Hematopoietic multipotent progenitor cell treated with erythropoietin and hydrocortisone succinate and interleukin-3 and kit ligand, for 17 days (in vitro differentiated cells): ENCODE results near the gene SEPTIN3.

Experiments used
- DNase-seq: peaks from one replicate; pipeline ENCODE4 v3.0.0-alpha.2; 2015; ENCODE audit warnings: low spot score

The SEPTIN3 gene

DNA sequence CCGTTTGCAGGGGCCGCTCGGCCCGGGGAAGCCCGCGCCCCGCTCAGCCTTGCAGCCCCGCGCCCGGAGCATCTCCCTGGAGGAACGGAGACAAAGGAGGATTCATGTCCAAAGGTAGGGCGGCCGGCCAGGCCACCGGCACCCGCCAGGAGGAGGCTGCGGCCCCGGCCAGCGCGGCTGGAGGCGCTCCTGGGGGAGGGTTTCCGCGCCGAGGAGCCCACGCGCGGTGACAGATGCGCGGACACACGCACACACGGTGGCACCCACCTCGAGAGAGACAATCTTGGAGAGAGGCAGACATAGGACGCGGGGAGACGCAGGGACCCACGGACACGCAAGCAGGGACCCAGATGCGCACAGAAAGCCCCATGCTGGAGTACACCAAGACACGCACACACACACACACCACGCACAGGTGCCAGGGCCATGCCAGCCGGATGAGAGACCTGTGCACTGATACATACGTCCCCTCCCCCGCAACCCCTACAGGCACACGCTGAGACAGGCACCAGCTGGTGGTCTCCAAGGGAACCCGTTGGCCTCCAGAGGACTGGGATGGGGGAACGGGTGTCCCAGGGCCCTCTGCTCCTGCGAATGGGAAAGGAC lies 7.8 kb downstream of the SEPTIN3 start:
- no peak for DNase-seq

DNA sequence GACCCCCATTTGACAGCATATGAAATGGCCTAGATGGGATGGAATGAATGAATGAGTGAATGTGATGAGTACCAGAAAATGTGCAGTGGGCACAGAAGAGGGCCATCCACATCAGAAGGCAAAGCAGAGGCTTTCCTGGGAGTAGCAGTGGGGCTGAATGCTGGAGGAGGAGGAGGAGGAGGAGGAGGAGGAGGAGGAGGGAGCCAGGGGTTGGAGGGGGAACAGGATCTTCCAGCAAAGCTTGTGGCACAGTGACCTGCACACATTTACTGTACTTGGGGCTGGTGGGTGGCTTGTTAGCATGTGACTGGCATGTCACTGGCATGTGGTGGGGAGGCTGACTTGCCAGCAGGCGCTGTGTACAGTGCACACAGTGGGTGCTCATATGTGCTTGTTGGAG lies 9.5 kb downstream of the SEPTIN3 start:
- no peak for DNase-seq

DNA sequence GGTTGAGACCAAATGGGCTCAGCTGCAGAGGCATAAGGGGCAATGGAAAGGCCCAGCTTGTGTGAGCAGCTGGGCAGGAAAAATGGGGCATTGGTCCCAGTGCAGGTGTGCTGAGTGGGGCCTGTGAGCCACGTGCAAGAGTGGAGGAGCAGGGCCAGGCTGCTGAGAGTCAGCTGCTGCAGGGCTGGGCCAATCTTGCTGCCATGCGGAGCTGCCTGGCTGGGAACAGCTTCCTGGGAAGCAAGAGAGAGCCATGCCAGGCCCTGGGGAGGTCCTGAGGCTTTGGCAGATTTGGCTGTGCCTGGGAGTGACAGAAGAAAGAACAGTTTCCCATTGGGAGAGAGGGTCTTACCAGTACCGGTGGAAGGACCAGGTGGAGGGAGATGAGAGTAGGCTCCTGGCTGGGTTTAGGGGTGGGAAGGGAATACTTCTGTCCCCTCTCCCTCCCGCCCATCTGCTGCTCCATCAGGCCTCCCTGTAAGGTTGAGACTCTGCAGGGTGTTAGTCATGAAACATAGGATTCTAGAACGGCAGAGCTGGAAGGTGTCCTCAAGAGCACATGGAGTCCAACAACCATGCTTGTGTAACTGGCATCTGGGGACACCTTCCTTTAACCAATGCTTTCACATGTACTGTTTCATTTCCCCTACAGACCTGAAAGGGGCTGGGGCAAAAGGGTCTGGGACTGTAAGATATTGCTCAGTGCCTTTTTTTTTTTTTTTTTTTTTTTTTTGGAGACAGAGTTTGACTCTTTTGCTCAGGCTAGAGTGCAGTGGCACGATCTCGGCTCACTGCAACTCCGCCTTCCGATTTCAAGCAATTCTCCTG lies 10.4 kb downstream of the SEPTIN3 start:
- DNase-seq, result no peak

DNA sequence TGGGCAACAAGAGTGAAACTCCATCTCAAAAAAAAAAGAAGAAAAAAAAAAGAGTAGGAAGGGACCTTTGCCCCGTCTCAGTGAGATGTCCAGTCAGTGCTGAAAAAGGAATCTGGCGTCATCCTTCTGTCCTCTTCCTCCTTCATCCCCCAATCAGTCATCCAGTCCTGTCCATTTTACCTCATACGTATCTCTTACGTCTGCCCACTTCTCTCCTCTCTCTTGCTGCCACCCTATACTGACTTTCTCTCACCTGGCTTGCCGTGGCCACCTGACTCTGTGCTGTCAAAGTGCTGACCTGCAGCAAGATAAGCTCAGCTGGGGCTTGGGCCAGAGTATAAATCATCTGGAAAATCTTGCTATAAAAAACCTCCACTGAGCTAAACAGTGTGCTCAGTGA lies 13.6 kb downstream of the SEPTIN3 start:
- no peak for DNase-seq

DNA sequence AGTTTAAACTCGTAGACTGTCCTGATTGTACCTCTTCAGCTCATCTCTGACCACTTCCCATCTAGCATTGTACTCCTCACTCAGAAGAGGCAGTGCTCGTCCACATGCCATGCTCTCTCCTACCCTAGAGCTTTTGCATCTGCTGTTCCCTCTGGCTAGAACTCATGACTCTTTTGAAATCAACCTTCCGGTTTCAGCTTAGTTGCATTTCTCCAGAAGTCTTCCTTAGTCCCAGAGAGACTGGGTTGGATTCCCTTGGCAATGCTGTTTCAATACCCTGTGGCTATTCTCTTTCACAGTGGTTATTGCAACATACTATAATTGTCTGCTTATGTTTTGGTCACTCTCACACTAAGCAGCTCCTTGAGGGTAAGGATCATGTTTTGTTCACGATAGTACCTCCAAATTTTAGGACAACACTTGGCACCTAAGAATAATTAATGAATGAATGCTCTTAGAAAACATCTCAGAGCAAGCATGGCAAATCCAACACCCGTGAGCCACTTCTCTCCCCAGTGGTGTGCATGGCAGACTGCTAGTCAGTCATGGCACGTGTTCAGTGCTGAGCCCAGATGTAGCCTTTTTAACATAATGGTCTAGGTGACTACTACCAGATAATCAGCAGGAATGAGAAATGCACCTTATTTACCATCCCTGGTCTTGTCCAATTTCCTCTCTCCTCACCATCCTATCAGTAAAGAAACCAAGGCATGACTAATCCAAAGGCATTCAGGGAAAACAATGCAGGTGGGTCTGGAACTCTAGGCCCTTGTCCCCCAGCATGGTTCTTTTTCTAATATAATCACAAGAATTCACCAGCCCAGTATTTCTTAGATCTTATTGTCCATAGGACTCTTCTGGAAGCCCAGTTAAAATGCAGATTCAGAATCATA lies 14.5 kb downstream of the SEPTIN3 start:
- DNase-seq, result no peak

DNA sequence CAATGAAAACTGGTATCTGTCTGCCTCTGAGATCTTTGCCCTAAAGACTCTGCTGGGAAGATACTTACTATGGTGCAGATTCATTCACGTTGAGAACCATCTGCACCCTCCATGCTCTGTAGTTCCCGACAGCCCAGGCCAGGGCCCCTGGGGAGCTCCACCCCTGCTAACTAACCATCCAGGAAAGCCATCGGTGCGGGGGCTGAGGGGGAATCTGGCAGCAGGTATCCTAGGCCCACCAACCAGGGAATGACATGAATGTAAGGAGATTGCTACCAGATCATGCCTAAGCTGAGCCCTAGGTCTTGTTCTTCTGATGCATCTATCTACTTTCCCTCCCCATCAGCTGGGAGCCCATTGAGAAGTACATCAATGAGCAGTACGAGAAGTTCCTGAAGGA lies 18.0 kb downstream of the SEPTIN3 start:
- no peak for DNase-seq

DNA sequence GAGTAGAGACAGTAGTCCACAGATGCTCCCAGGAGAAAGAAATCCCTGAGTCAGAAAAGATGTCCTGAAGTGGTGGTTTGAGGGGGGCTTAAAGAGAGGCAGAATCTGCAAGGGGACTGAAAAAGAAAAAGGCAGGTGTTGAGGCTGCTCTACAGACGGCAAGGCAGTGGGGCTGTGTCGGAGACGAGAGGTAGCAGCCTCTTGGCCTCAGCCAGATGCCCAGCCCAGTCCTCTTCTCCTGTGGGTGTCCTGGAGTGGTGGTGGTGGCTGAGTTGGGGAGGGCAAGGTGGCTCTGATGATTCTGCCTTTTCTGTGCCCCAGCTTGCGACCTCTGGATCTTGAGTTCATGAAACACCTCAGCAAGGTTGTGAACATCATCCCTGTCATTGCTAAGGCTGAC lies 20.0 kb downstream of the SEPTIN3 start:
- no peak for DNase-seq

DNA sequence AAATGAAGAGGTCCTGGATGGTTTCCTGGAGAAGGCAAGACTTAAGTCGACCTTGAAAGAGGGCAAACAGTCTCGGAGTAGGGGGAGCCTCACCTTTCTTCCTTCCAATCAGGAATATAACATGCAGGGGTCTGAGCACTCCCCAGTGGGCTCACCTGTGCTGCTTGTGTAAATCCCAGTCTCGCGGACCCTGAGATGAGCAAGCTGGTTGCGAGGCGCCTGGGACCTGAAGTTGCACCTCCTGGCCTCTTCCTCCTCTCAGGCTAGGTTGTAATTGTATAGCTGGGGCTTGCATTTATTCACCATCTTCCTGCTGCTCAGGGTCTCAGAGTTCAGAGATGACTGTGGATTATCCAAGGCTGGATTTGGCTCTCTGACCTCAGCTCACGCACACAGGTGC lies 21.9 kb downstream of the SEPTIN3 start:
- no peak for DNase-seq

DNA sequence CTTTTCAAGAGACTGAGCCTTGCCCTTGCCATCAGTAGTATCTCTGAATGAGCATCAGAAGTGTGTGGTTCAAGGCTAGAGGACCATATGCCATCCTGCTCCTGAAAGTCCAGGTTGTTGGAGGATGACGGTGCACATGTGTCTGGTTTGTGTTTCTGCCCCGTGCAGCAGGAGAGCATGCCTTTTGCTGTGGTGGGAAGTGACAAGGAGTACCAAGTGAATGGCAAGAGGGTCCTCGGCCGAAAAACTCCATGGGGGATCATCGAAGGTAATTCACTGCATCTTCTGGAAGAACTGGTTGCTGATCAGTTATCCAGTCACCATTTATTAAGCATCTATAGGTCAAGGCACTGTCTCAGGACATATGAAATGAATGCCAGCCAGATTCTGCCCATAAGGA lies 23.3 kb downstream of the SEPTIN3 start:
- no peak for DNase-seq

DNA sequence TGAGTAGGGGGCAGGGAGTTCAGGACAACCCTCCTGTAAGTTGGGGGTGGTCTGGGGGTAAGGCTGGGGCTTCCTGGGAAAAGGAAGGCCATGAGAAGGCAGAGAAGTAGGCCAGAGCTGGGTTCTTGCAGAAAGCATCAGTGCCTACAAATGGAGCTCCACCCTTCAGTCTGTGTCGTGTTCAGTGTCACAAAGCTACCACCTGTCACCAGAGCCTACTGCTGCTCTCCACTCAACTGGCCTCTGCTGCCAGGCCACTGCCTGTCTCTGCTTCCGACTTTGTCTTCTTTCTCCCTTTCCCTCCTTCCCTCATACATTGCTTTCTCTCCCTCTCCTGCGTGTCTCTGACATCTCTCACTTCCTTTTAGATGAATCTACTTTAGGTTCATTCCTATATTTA lies 26.0 kb downstream of the SEPTIN3 start:
- DNase-seq, result no peak

DNA sequence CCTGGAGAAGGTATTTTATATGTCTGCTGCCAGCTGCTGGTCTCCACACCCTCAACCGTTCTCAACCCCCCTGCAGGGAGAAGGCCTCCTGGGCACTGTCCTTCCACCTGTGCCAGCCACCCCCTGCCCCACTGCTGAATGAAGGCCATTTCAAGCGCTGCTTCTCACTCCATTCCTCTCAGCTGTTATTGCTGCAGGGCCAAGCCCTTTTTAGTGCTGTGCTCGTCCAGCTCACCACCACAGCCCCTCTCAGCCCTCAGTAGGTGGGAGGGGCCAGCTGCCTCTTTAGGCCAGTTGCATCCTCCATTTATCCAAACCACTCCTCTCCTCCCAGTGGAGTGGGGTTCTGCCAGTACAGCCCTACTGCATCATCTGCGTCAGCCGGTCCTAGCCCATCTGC lies 27.6 kb downstream of the SEPTIN3 start:
- DNase-seq, result no peak

DNA sequence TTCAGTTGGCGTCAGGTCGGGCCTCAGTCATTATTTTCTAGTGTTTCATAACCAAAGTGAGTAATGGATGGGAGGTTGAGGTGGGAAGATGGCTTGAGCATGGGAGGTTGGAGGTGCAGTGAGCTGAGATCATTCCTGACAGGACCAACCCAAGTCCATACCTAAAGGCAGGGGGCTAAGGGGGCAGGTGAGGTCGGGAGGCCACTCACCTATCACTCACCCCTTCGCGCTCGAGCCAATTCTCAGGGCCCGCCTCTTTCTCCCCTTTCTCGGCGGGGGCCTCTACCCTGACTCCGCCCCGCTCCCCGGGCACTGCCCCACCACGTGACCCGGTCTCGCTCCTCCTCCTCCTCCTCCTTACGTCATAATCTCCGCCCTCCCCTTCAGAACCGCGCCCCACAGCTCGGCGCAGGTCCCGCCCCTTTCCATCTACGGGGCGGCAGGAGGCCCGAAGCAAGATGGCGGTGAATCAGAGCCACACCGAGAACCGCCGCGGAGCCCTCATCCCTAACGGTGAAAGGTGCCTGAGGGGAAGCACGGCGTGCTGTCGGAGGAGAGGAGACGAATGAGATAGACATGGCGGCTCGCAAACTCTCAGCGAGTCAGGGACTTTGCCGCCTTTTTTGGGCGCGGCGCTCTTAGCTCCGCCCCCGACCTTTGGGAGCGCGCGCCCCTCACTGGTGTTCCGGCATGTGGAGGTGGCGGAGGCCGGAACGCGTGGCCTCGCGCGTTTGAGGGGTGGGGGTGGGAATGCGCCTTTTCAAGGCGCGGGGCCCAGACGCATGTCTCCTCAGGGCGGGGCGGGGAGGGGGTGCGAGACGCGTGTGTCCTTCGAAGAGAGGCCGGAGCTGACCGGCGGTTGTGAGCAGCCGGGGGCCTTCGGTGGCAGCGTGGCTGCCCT lies 29.4 kb downstream of the SEPTIN3 start, which contains the start of gene WBP2NL:
TSS of gene WBP2NL (plus strand) at position 428 of the 901 bp plus-strand sequence. CDS start at position 459, 31 bp downstream.
- peak; percentile 86 for DNase-seq

DNA sequence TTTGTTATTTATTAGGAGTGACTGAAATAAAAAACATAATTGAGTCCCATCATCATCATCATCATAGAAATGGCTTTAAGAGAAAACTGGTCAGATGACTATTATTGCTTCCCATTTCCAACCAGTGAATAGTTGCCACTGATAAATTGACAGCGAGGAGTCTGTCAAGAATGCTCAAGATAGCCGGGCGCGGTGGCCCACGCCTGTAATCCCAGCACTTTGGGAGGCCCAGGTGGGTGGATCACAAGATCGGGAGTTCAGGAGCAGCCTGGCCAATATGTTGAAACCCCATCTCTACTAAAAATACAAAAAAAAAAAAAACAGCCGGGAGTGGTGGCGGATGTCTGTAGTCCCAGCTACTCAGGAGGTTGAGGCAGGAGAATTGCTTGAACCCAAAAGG lies 31.2 kb downstream of the SEPTIN3 start:
- DNase-seq, result no peak

DNA sequence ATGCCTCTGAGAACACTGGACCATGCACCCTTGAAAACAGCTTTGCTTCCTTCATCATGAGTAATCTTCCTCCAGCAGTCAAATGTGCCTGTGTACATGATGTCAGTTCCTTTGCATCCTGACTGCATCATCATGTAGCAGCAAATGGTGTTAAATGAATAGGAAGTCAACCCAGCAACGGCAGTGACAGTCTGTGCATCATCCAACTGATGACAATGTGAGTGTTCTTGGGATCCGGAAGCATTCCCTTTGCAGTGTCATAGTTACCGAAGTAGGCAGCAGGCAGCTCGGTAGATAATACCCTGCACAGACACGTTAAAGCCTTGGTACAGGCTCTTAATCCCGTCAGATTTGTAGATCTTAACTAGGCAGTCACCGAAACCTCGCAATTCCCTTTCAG lies 31.9 kb downstream of the SEPTIN3 start:
- no peak for DNase-seq

DNA sequence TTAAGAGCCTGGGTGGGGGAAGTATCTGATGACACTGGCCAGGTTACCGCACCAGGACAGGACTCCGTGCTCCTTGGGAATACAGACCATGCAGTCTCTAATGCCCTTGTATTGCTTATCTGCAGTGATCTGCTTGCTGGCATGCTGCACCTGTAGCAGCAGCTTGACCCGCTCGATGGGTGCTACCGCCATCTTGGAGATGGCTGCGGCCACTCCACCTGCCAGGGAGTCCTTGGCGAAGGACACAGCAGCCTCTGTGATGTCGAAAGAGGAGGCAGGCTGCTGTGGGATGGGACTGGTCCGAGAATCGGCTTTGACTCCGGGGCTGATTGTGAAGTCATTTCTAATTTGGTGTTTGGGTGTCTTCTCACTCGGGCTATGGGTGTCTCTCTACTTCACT lies 32.5 kb downstream of the SEPTIN3 start:
- no peak for DNase-seq

DNA sequence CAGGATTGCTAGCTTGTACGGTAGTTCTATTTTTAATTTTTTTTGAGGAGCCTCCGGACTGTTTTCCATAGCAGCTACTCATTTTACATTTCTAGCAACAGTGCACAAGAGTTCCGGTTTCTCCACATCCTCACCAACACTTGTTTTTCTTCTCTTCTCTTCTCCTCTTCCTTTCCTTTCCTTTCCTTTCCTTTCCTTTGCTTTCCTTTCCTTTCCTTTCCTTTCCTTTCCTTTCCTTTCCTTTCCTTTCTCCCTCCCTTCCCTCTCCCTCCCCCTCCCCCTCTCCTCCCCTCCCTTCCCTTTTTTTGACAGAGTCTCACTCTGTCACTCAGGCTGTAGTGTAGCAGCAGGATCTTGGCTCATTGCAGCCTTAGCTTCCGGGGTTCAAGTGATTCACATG lies 38.7 kb downstream of the SEPTIN3 start:
- DNase-seq, result no peak

DNA sequence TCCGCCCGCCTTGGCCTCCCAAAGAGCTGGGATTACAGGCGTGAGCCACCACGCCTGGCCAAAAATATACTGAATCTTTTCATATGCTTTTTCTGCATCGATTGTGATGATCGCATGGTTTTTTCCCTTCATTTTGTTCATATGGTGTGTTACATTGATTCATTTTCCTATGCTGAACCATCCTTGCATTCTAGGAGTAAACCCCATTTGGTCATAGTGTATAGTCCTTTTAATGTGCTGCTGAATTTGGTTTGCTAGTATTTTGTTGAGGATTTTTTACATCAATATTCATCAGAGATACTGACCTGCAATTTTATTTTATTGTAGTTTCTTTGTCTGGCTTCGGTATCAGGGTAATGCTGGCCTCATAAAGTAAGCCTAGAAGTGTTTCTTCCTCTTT lies 41.5 kb downstream of the SEPTIN3 start:
- no peak for DNase-seq

DNA sequence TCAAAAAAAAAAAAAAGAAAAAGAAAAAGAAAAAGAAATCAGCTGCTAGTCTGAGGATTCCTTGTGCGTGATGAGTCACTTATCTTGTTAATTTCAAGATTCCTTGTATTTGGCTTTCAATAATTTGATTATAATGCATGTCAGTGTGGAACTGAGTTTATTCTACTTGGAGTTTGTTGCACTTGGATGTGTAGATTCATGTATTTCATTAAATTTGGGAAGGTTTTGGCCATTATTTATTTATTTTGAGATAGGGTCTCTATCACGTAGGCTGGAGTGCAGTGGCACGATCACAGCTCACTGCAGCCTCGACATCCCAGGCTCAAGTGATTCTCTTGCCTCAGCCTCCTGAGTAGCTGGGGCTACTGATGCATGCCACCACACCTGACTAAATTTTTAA lies 44.1 kb downstream of the SEPTIN3 start:
- DNase-seq, result no peak

DNA sequence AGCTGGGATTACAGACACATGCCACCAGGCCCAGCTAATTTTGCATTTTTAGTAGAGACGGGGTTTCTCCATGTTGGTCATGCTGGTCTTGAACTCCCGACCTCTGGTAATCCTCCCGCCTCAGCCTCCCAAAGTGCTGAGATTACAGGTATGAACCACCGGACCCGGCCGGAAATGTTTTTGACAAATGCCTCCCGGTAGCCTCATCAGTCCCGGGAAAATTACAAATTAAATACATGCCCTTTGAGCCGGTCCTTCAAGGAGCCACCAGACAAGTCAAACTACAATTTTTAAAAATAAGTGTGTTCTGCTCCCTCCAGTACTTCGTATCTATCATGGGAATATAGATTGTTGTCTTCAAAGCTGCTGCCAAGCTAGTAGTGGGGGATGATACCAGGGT lies 46.9 kb downstream of the SEPTIN3 start:
- DNase-seq, result no peak

DNA sequence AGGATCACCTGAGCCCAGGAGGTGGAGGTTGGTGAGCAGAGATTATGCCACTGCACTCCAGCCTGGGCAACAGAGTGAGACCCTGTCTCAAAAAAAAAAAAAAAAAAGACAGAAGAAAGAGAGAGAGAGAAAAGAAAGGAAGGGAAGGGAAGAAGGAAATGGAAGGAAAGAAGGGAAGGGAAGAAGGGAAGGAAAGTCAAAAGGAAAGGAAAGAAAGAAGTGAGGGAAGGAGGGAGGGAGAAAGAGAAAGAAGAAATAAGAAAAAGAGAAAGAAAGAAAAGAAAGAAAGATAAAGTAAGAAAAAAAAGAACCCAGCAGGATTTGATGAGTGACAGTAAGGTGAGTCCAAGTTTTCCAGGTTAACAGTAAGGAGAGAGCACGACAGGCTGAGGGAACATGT lies 49.0 kb downstream of the SEPTIN3 start:
- DNase-seq, result no peak
